ENCODE measurements around the gene HECA. TPM values are rescaled to one million over a fixed set of nuclear protein-coding genes. Genes with fewer than 3 reads are reported as not detected.

The HECA gene
- total and polyA plus RNA-seq, 2 of the 8 experiments (the other 6 are each of a cell fraction or from before 2014, with no cell fraction given) = 2.4 to 9.2 TPM

GRCh38 chr6:139126255-139126654 lies 8.6 kb upstream of the HECA start (continued):
- TF ChIP-seq CHD7 (IDR thresholded peaks at IDR 0.05; ENCODE audit: insufficient replicate concordance, low read length) = no peak
- no peak for TF ChIP-seq HDAC6 (IDR thresholded peaks at IDR 0.05; ENCODE audit: low read depth, low read length)
- no peak for TF ChIP-seq FOSL1 (IDR thresholded peaks at IDR 0.05; ENCODE audit: insufficient read depth, low read depth, low read length)
